ENCODE data around the gene MYH7. TPM values are rescaled to one million over a fixed set of nuclear protein-coding genes. Genes with fewer than 3 reads are reported as not detected.
A peak's percentile ranks its signal among the peaks of the same experiment; 100 is the strongest.

The MYH7 gene
- total and polyA plus RNA-seq, 2 donors (not counting 1 experiment from before 2014, with no cell fraction given) = not detected

GRCh38 chr14:23481979-23482822, 46.7 kb upstream of the MYH7 start:
- no peaks in the 10 kb centered on the region for H3K4me1 ChIP-seq (ENCODE audit: control insufficient read depth, extremely low read depth, insufficient read depth, low read length)
- no peaks in the 10 kb centered on the region for H3K79me2 ChIP-seq (ENCODE audit: control insufficient read depth, insufficient read depth, low read length)
- no peak overlapping the region for H3K27ac ChIP-seq (ENCODE audit: insufficient read depth, low read length)
- no peak overlapping the region for H3K9ac ChIP-seq (ENCODE audit: insufficient read depth, low read length)
- H3K4me3 ChIP-seq (replicated peaks in 1 of 4; ENCODE audit: control extremely low read depth in 1 of 4, insufficient read depth in 1 of 4, low read depth in 3 of 4, low read length in 4 of 4) = no peak overlapping the region
- no peaks in the 10 kb centered on the region for H4K20me1 ChIP-seq (ENCODE audit: control insufficient read depth, extremely low read depth, insufficient read depth, low read length)
- no peaks in the 10 kb centered on the region for H3K27me3 ChIP-seq (ENCODE audit: control insufficient read depth, insufficient read depth, low read length)
- H2AFZ ChIP-seq (ENCODE audit: low read length) = no peak overlapping the region
- no peaks in the 10 kb centered on the region for H3K9me3 ChIP-seq (ENCODE audit: control insufficient read depth, insufficient read depth, low read depth, low read length)
- peaks cover 3% of the 10 kb centered on the region for H3K36me3 ChIP-seq (ENCODE audit: control insufficient read depth, insufficient read depth, low read length)
- H3K4me2 ChIP-seq (ENCODE audit: extremely low read depth, insufficient read depth, low read length) = no peak overlapping the region
- no peak for DNase-seq (ENCODE audit: low read depth in 2 of 2)
- TF ChIP-seq CTCF (conservative IDR thresholded peaks at IDR 0.05 in 1 of 2, IDR thresholded peaks at IDR 0.05 in 1 of 2; ENCODE audit: low read depth in 1 of 2, low read length in 2 of 2) (no peak), EZH2 (IDR thresholded peaks at IDR 0.05; ENCODE audit: low read length, missing control alignments) (no peak)

DNA sequence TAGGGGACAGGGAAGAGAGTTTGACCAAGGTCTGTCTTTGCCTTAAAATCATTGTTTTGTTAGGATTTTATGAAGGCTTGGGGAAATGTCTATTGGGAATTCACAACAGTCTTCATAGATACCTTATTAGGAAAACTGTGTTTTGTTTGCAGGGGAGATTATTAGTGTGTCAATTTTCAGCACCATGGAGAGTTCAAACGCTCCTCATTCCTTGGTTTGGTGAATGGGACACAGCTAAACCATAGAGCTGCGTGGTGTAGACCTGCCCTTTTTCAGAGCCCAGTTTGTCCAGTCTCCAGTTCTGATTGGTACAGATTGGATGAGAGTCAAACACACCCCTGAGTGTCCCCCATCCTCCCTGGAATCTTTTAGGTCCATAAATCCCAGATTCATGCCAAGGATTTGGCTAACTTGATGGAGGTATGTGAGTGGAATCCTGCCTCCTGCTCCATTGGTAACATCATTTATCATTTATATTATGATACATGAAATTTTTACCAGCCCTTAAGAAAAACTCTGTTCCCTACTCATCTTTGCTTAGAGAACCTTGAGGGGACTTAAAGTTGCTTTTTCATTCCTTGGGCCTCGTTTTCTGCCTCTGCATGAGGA, 46.0 kb upstream of the MYH7 start:
- Histone ChIP-seq H3K27ac (ENCODE audit: insufficient read depth, low read length) (no peak overlapping the region), H3K4me1 (ENCODE audit: control insufficient read depth, extremely low read depth, insufficient read depth, low read length) (no peaks in the 10 kb centered on the region), H3K4me3 (replicated peaks in 1 of 4; ENCODE audit: control extremely low read depth in 1 of 4, insufficient read depth in 1 of 4, low read depth in 3 of 4, low read length in 4 of 4) (no peak overlapping the region), H2AFZ (ENCODE audit: low read length) (no peak overlapping the region), H3K79me2 (ENCODE audit: control insufficient read depth, insufficient read depth, low read length) (no peaks in the 10 kb centered on the region), H3K4me2 (ENCODE audit: extremely low read depth, insufficient read depth, low read length) (no peak overlapping the region), H4K20me1 (ENCODE audit: control insufficient read depth, extremely low read depth, insufficient read depth, low read length) (no peaks in the 10 kb centered on the region), H3K27me3 (ENCODE audit: control insufficient read depth, insufficient read depth, low read length) (no peaks in the 10 kb centered on the region), H3K9me3 (ENCODE audit: control insufficient read depth, insufficient read depth, low read depth, low read length) (no peaks in the 10 kb centered on the region), H3K36me3 (ENCODE audit: control insufficient read depth, insufficient read depth, low read length) (peaks cover 5% of the 10 kb centered on the region), H3K9ac (ENCODE audit: insufficient read depth, low read length) (no peak overlapping the region)
- DNase-seq (ENCODE audit: low read depth in 2 of 2) = peak; percentile 17 to 39
- TF ChIP-seq CTCF (conservative IDR thresholded peaks at IDR 0.05 in 1 of 2, IDR thresholded peaks at IDR 0.05 in 1 of 2; ENCODE audit: low read depth in 1 of 2, low read length in 2 of 2) = no peak

- H4K20me1 ChIP-seq (ENCODE audit: control insufficient read depth, extremely low read depth, insufficient read depth, low read length) = no peaks in the 10 kb centered on the region
- TF ChIP-seq EZH2 (IDR thresholded peaks at IDR 0.05; ENCODE audit: low read length, missing control alignments) = no peak
- TF ChIP-seq CTCF (conservative IDR thresholded peaks at IDR 0.05 in 1 of 2, IDR thresholded peaks at IDR 0.05 in 1 of 2; ENCODE audit: low read depth in 1 of 2, low read length in 2 of 2) = peak; percentile 61 to 66
- no peaks in the 10 kb centered on the region for H3K27me3 ChIP-seq (ENCODE audit: control insufficient read depth, insufficient read depth, low read length)
- no peaks in the 10 kb centered on the region for H3K9me3 ChIP-seq (ENCODE audit: control insufficient read depth, insufficient read depth, low read depth, low read length)
- no peaks in the 10 kb centered on the region for H3K4me1 ChIP-seq (ENCODE audit: control insufficient read depth, extremely low read depth, insufficient read depth, low read length)
- H3K4me2 ChIP-seq (ENCODE audit: extremely low read depth, insufficient read depth, low read length) = no peak overlapping the region
- no peak overlapping the region for H3K27ac ChIP-seq (ENCODE audit: insufficient read depth, low read length)
- H2AFZ ChIP-seq (ENCODE audit: low read length) = no peak overlapping the region
- no peak overlapping the region for H3K4me3 ChIP-seq (replicated peaks in 1 of 4; ENCODE audit: control extremely low read depth in 1 of 4, insufficient read depth in 1 of 4, low read depth in 3 of 4, low read length in 4 of 4)
- DNase-seq (ENCODE audit: low read depth in 2 of 2) = peak; percentile 63 to 75
- H3K79me2 ChIP-seq (ENCODE audit: control insufficient read depth, insufficient read depth, low read length) = no peaks in the 10 kb centered on the region
- H3K36me3 ChIP-seq (ENCODE audit: control insufficient read depth, insufficient read depth, low read length) = peaks cover 6% of the 10 kb centered on the region
- no peak overlapping the region for H3K9ac ChIP-seq (ENCODE audit: insufficient read depth, low read length)
These were observed 42.8 kb upstream of the MYH7 start for GRCh38 chr14:23478109-23478759.
